Loucy (cell line): ENCODE data around the gene LY86.
A peak's percentile ranks its signal among the peaks of the same experiment; 100 is the strongest.

Experiments used
- H2AFZ ChIP-seq: fragments of 200-600 bp; sonication (generic); 2 replicates; pipeline ENCODE4 v1.6.0; 2016; ENCODE audit warnings: antibody characterized with exemption, mild to moderate bottlenecking, low read length, moderate library complexity
- H3F3A ChIP-seq: fragments of 200-600 bp; 2 replicates; pipeline ENCODE4 v1.6.0; 2016; ENCODE audit warnings: antibody characterized with exemption, low read depth, mild to moderate bottlenecking
- H3K27me3 ChIP-seq: fragments of 200-600 bp; sonication (generic); 2 replicates; pipeline ENCODE4 v1.6.1; 2014; ENCODE audit warnings: low read length, mild to moderate bottlenecking; ENCODE audit not compliant: insufficient read depth, poor library complexity, severe bottlenecking
- H3K36me3 ChIP-seq: fragments of 200-600 bp; sonication (generic); 2 replicates; pipeline ENCODE4 v1.6.1; 2016; ENCODE audit warnings: low read length; ENCODE audit not compliant: insufficient read depth
- H3K4me1 ChIP-seq: fragments of 200-600 bp; sonication (generic); 2 replicates; pipeline ENCODE4 v1.5.1; 2014; ENCODE audit warnings: low read length, mild to moderate bottlenecking; ENCODE audit not compliant: insufficient read depth, poor library complexity, severe bottlenecking
- H3K4me2 ChIP-seq: fragments of 200-600 bp; sonication (generic); 2 replicates; pipeline ENCODE4 v1.6.0; 2014; ENCODE audit warnings: antibody characterized with exemption, low read length, low read depth, mild to moderate bottlenecking; ENCODE audit not compliant: poor library complexity, severe bottlenecking
- H3K4me3 ChIP-seq: fragments of 200-600 bp; sonication (generic); 2 replicates; pipeline ENCODE4 v1.5.1; 2014; ENCODE audit warnings: low read length, mild to moderate bottlenecking, mixed read lengths; ENCODE audit not compliant: poor library complexity, severe bottlenecking
- H3K79me2 ChIP-seq: fragments of 200-600 bp; sonication (generic); 2 replicates; pipeline ENCODE4 v1.6.1; 2014; ENCODE audit warnings: low read length; ENCODE audit not compliant: insufficient read depth
- H3K9ac ChIP-seq: fragments of 200-600 bp; sonication (generic); 2 replicates; pipeline ENCODE4 v1.6.0; 2014; ENCODE audit warnings: mild to moderate bottlenecking, low read depth, low read length, moderate library complexity; ENCODE audit not compliant: poor library complexity, severe bottlenecking
- H3K9me2 ChIP-seq: fragments of 200-600 bp; sonication (generic); replicated peaks from 2 replicates; pipeline ENCODE4 v1.6.1; 2016; ENCODE audit warnings: low read depth, low read length, mixed read lengths
- H3K9me3 ChIP-seq: fragments of 200-600 bp; sonication (generic); 2 replicates; pipeline ENCODE4 v1.6.1; 2014; ENCODE audit warnings: mild to moderate bottlenecking, antibody characterized with exemption, low read length, low read depth; ENCODE audit not compliant: insufficient read depth
- H4K20me1 ChIP-seq: fragments of 200-600 bp; sonication (generic); 2 replicates; pipeline ENCODE4 v1.6.0; 2014; ENCODE audit warnings: antibody characterized with exemption, low read length, mild to moderate bottlenecking; ENCODE audit not compliant: insufficient read depth, poor library complexity, severe bottlenecking
- CTCF ChIP-seq: fragments of 200-600 bp; sonication (generic); conservative IDR thresholded peaks from 2 replicates; pipeline ENCODE4 v1.5.1; 2014; ENCODE audit warnings: mild to moderate bottlenecking, antibody characterized with exemption, low read length
- EZH2phosphoT487 ChIP-seq: fragments of 200-600 bp; IDR thresholded peaks from 2 replicates; pipeline ENCODE4 v1.6.1; 2018; ENCODE audit warnings: antibody characterized with exemption, mild to moderate bottlenecking, moderate library complexity, borderline replicate concordance

The LY86 gene

GRCh38 chr6:6547110-6547879 lies 41.2 kb upstream of the LY86 start:
- Histone ChIP-seq H3K27me3 (no peaks in the 10 kb centered on the region), H3K9ac (no peak overlapping the region)

GRCh38 chr6:6556161-6556737 lies 32.3 kb upstream of the LY86 start:
- Histone ChIP-seq H3K36me3 (no peaks in the 10 kb centered on the region), H3K4me2 (no peak overlapping the region), H3K9ac (no peak overlapping the region)

More at GRCh38 chr6:6547110-6547879, 41.2 kb upstream of the LY86 start:
- no peaks in the 10 kb centered on the region for H3K79me2 ChIP-seq
- H3K36me3 ChIP-seq, result no peaks in the 10 kb centered on the region
- no peak overlapping the region for H2AFZ ChIP-seq
- H4K20me1 ChIP-seq, result no peaks in the 10 kb centered on the region
- H3K9me2 ChIP-seq, result no peaks in the 10 kb centered on the region
- peak; percentile 96 for TF ChIP-seq CTCF
- no peak for TF ChIP-seq EZH2phosphoT487
- H3F3A ChIP-seq, result no peaks in the 10 kb centered on the region
- no peak overlapping the region for H3K4me2 ChIP-seq
- no peaks in the 10 kb centered on the region for H3K9me3 ChIP-seq
- no peak overlapping the region for H3K4me3 ChIP-seq
- H3K4me1 ChIP-seq, result no peaks in the 10 kb centered on the region

GRCh38 chr6:6556738-6557503 lies 31.6 kb upstream of the LY86 start:
- TF ChIP-seq CTCF (peak; percentile 98), EZH2phosphoT487 (no peak)
- H4K20me1 ChIP-seq, result no peaks in the 10 kb centered on the region
- no peak overlapping the region for H3K9ac ChIP-seq
- no peaks in the 10 kb centered on the region for H3K36me3 ChIP-seq
- H3K4me1 ChIP-seq, result no peaks in the 10 kb centered on the region
- H3K79me2 ChIP-seq, result no peaks in the 10 kb centered on the region
- H3F3A ChIP-seq, result no peaks in the 10 kb centered on the region
- no peaks in the 10 kb centered on the region for H3K27me3 ChIP-seq
- H3K9me2 ChIP-seq, result no peaks in the 10 kb centered on the region
- no peak overlapping the region for H2AFZ ChIP-seq
- H3K4me2 ChIP-seq, result no peak overlapping the region
- no peak overlapping the region for H3K4me3 ChIP-seq
- H3K9me3 ChIP-seq, result no peaks in the 10 kb centered on the region

More at GRCh38 chr6:6556161-6556737, 32.3 kb upstream of the LY86 start:
- no peaks in the 10 kb centered on the region for H3K9me3 ChIP-seq
- no peaks in the 10 kb centered on the region for H4K20me1 ChIP-seq
- H3K4me1 ChIP-seq, result no peaks in the 10 kb centered on the region
- no peaks in the 10 kb centered on the region for H3K9me2 ChIP-seq
- H2AFZ ChIP-seq, result no peak overlapping the region
- H3K79me2 ChIP-seq, result no peaks in the 10 kb centered on the region
- H3K4me3 ChIP-seq, result no peak overlapping the region
- H3F3A ChIP-seq, result no peaks in the 10 kb centered on the region
- TF ChIP-seq CTCF (no peak), EZH2phosphoT487 (no peak)
- no peaks in the 10 kb centered on the region for H3K27me3 ChIP-seq
